CD8-positive, alpha-beta memory T cell (primary cell): ENCODE data around the gene PIK3CB. TPM values are rescaled to one million over a fixed set of nuclear protein-coding genes. Genes with fewer than 3 reads are reported as not detected.
"Not testable (repeated sequence)": the region's sequence is repeated elsewhere in the genome, so short reads cannot be mapped to it uniquely, and the experiment has no call there.

Experiments
- CTCF ChIA-PET: fragments of 350-600 bp; sonication (Branson Sonifier 250); formaldehyde crosslinking; loops from one replicate; lab custom pipeline; 2021; ENCODE audit warnings: antibody characterized with exemption; lab: Charles Lee
- POLR2A ChIA-PET: fragments of 350-600 bp; sonication (Branson Sonifier 250); formaldehyde crosslinking; loops from one replicate; lab custom pipeline; 2021; ENCODE audit warnings: antibody characterized with exemption; lab: Charles Lee
- DNase-seq, 5 donors: peaks; one replicate each; pipeline versions ENCODE4 v3.0.0 to v3.0.0-alpha.2; 2020 to 2022; ENCODE audit warnings: mixed read lengths in 1 of 5
- H3K27ac ChIP-seq: one replicate; pipeline ENCODE4 v1.7.0; 2013; ENCODE audit warnings: low read depth, mild to moderate bottlenecking, low read length, moderate library complexity
- H3K27me3 ChIP-seq: 2 replicates; pipeline ENCODE4 v1.7.0; 2013; ENCODE audit warnings: low read length, mild to moderate bottlenecking; ENCODE audit not compliant: insufficient read depth, poor library complexity, severe bottlenecking
- H3K36me3 ChIP-seq: 2 replicates; pipeline ENCODE4 v1.7.0; 2013; ENCODE audit warnings: mild to moderate bottlenecking, low read length, moderate library complexity; ENCODE audit not compliant: insufficient read depth
- H3K4me1 ChIP-seq: 2 replicates; pipeline ENCODE4 v1.7.0; 2013; ENCODE audit warnings: mild to moderate bottlenecking, low read length, moderate library complexity; ENCODE audit not compliant: insufficient read depth
- H3K4me3 ChIP-seq: 2 replicates; pipeline ENCODE4 v1.7.0; 2013; ENCODE audit warnings: mild to moderate bottlenecking, low read length
- H3K9me3 ChIP-seq: 2 replicates; pipeline ENCODE4 v1.7.0; 2013; ENCODE audit warnings: mild to moderate bottlenecking, low read length
- H3K27ac Mint-ChIP-seq, 8 donors: one replicate each; pipeline ENCODE4 v1.8.0; 2020 to 2021; ENCODE audit warnings: mixed read lengths in 8 of 8, mild to moderate bottlenecking in 6 of 8, inconsistent platforms in 3 of 8, moderate library complexity in 3 of 8
- H3K27me3 Mint-ChIP-seq, 2 donors: one replicate each; pipeline ENCODE4 v1.8.0; 2020 to 2021; ENCODE audit warnings: mixed read lengths in 2 of 2, mild to moderate bottlenecking in 1 of 2, moderate library complexity in 1 of 2
- H3K36me3 Mint-ChIP-seq, 3 donors: one replicate each; pipeline ENCODE4 v1.8.0; 2020 to 2021; ENCODE audit warnings: mixed read lengths in 3 of 3, inconsistent platforms in 1 of 3, mild to moderate bottlenecking in 1 of 3
- H3K4me1 Mint-ChIP-seq, 3 donors: one replicate each; pipeline ENCODE4 v1.8.0; 2020 to 2021; ENCODE audit warnings: mixed read lengths in 3 of 3, inconsistent platforms in 1 of 3, mild to moderate bottlenecking in 1 of 3
- H3K4me3 Mint-ChIP-seq, 7 donors: one replicate each; pipeline ENCODE4 v1.8.0; 2020 to 2021; ENCODE audit warnings: mixed read lengths in 7 of 7, mild to moderate bottlenecking in 6 of 7, moderate library complexity in 4 of 7, inconsistent platforms in 2 of 7
- H3K9me3 Mint-ChIP-seq, 5 donors: one replicate each; pipeline ENCODE4 v1.8.0; 2020 to 2022; ENCODE audit warnings: mixed read lengths in 5 of 5, mild to moderate bottlenecking in 3 of 5, moderate library complexity in 2 of 5, inconsistent platforms in 1 of 5
- polyA plus RNA-seq: library from polyadenylated mRNA; unstranded; fragments of 300-500 nt; fragmentation: Illumina TruSeq; gene quantifications from one replicate; pipeline ENCODE4 v1.2.3, GENCODE V29; 2021
- total RNA-seq, 2 experiments: library from RNA; stranded (reverse); gene quantifications; one replicate each; pipeline ENCODE4 v1.2.3, GENCODE V29; 2021

The PIK3CB gene
- total and polyA plus RNA-seq, 3 experiments from 2014 or later = 17.1 to 17.6 (median 17.3) TPM

DNA sequence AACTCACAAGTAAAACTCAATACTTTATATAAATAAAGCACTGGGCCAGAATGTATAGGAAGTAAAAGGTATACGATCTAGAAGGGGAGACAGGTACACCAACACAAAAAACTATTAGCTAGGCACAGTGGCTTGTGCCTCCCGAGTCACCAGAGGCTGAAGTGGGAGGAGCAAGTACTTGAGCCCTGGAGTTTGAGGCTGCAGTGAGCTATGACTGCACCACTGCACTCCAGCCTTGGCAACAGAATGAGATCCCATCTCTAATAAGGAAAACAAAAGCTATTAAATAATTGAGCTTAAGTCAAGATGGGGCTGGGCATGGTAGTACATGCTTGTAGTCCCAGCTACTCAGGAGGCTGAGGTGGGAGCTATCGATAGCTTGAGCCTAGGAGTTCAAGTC is 17.0 kb downstream of the PIK3CB start:
- H3K27ac ChIP-seq = no peak overlapping the region
- Mint-ChIP-seq H3K4me1 (peaks cover 32 to 56% (median 54%) of the 10 kb centered on the region in 3 donors), H3K4me3 (no peak overlapping the region), H3K27me3 (no peaks in the 10 kb centered on the region), H3K36me3 (peaks cover 0 to 6% (median 3%) of the 10 kb centered on the region in 3 donors), H3K9me3 (peaks cover 0 to 1% (median 0%) of the 10 kb centered on the region in 5 donors), H3K27ac (no peak overlapping the region)
- no peaks in the 10 kb centered on the region for H3K9me3 ChIP-seq
- ChIA-PET CTCF (interaction anchor here (1.3 to 1.4 kb wide), 2 partner anchors 98 to 119 kb away, joined by 3 to 5 read pairs; no protein-coding TSS in a partner anchor), POLR2A (interaction anchor here (0.7 kb wide), 1 partner anchor 14 kb away, joined by 3 read pairs; no protein-coding TSS in a partner anchor)
- no peak overlapping the region for H3K4me3 ChIP-seq
- H3K4me1 ChIP-seq = peaks cover 15% of the 10 kb centered on the region
- no peaks in the 10 kb centered on the region for H3K36me3 ChIP-seq
- no peak for DNase-seq
- no peaks in the 10 kb centered on the region for H3K27me3 ChIP-seq

DNA sequence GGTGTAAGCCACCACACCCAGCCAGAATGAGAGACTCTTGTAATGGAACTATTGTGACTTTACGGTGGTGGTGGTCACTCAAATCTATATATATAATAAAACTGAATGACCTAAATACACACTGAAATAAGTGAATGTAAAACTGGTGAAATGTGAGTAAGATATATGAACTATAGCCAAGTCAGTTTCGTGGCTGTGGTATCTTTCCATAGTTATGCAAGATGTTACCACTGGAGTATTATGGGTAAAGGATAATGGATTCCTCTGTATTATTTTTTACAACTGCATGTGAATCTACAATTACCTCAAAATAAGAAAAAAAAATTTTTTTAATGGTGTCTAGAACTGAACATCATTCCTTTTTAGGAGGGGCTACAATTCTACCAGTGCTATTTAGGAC is 21.9 kb downstream of the PIK3CB start:
- Histone ChIP-seq H3K27me3 (no peaks in the 10 kb centered on the region), H3K4me1 (peaks cover 9% of the 10 kb centered on the region), H3K9me3 (no peaks in the 10 kb centered on the region), H3K27ac (no peak overlapping the region), H3K4me3 (no peak overlapping the region), H3K36me3 (no peaks in the 10 kb centered on the region)
- ChIA-PET POLR2A (no interaction called here), CTCF (interaction anchor here (1.5 kb wide), 1 partner anchor 21 kb away, joined by 3 read pairs; the partner anchor contains the start of gene PIK3CB)
- Mint-ChIP-seq H3K9me3 (no peaks in the 10 kb centered on the region), H3K27ac (no peak overlapping the region), H3K36me3 (peaks cover 0 to 3% (median 3%) of the 10 kb centered on the region in 3 donors), H3K4me3 (no peak overlapping the region), H3K4me1 (peaks cover 30 to 48% (median 42%) of the 10 kb centered on the region in 3 donors), H3K27me3 (no peaks in the 10 kb centered on the region)
- no peak for DNase-seq

DNA sequence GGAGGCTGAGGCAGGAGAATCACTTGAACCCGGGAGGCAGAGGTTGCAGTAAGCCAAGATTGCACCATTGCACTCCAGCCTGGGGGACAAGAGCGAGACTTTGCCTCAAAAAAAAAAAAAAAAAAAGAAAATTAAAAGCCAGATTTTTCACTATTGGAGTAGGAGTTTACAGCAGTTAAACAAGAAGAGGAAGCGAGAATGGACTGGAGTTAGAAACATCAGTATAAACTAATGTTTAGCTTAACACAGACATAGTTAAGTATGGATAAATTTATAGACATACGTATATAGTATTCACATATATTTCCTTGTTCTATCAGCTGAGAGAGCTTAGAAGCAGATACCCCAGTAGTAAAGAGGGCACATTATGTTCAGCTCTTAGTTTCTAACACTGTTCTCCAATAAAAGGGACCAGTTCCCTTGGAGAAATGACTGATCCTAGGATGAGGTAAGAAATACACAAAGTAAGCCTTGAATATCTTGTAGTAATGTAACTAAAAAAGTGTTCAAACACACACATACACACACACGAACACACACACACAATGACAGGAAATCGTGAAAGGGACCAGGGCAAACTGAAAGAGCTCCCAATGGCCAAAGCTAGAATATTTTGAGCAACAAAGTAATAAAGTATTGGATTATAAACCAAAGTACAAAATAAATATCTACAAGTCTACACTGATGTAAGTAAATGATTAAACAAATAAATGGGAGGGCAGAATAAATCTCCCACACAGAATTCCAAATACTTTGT is 25.1 kb downstream of the PIK3CB start:
- Histone ChIP-seq H3K36me3 (peaks cover 5% of the 10 kb centered on the region), H3K9me3 (no peaks in the 10 kb centered on the region), H3K27me3 (no peaks in the 10 kb centered on the region), H3K4me3 (no peak overlapping the region), H3K27ac (no peak overlapping the region), H3K4me1 (no peaks in the 10 kb centered on the region)
- DNase-seq = no peak
- Mint-ChIP-seq H3K9me3 (no peaks in the 10 kb centered on the region), H3K36me3 (peaks cover 0 to 9% (median 3%) of the 10 kb centered on the region in 3 donors), H3K27me3 (no peaks in the 10 kb centered on the region), H3K27ac (peak overlapping the region in 1 of 8 donors; percentile 45), H3K4me1 (peaks cover 22 to 30% (median 26%) of the 10 kb centered on the region in 3 donors), H3K4me3 (no peak overlapping the region)
- ChIA-PET POLR2A (no interaction called here), CTCF (interaction anchor here (0.9 kb wide), 1 partner anchor 106 kb away, joined by 5 read pairs; no protein-coding TSS in a partner anchor)

DNA sequence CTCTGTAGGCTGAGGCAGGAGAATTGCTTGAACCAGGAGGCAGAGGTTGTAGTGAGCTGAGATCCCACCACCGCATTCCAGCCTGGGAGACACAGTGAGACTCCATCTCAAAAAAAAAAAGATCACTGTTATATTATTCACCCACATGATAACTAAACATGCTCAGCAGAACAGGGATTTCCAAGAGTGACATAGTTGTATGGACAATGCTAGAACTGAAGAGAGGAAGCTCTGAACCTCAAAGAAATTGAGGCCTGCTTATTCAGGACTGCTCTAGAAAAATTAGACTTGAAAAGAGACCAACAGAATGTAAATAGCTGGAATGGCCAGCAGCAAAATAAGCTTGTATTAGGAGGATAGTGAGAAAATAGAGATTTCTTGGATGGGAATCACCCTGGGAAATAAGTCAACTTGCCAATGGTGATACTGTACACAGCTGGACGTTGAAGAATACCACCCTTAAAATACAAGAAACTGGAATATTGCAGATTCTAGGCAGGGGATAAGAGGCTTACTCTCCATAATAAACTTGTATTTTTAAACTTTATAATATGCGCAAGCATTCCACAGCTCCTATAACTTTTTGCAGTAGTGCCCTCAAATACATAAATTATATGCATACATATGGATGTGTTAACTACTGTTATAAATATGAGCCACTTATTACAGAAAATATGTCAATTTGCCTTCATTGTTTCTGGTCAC is 28.2 kb downstream of the PIK3CB start:
- POLR2A ChIA-PET = interaction anchor here (0.6 kb wide), 1 partner anchor 46 kb away, joined by 3 read pairs; no protein-coding TSS in a partner anchor

DNA sequence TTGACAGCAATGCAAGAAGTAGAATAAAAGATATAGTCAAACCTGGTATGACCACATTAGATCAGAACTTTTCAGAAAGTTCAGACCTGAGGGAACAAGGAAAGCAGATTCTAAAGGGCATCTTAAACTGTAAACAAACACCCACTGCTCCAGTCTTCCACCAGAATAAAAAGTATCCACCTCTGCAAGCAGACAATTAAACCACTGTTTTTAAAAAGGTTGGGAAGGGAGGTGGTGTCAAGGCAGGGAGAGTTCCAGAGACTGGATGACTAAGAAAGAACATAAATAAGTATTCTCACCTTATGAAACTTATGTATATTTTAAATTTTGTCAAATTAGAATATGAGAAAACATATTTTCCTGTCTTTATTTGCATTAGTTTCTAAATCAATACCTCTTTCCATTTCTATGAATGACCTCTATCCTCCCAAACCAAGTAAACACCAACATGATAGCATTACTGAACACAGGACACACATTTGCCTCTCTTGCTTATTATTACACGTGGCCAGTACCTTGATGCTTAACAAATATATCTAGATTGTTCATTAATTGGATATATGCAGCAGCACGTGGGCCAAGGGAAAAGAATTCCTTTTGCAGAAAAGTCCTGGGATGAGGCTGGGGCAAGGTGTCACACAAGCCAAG is 31.6 kb downstream of the PIK3CB start:
- no peaks in the 10 kb centered on the region for H3K9me3 ChIP-seq
- no peak overlapping the region for H3K27ac ChIP-seq
- POLR2A ChIA-PET = no interaction called here
- Mint-ChIP-seq H3K36me3 (peaks cover 0 to 6% (median 0%) of the 10 kb centered on the region in 3 donors), H3K4me3 (no peak overlapping the region), H3K9me3 (no peaks in the 10 kb centered on the region), H3K4me1 (peaks cover 16 to 41% (median 38%) of the 10 kb centered on the region in 3 donors), H3K27ac (peak overlapping the region in 4 of 8 donors; percentile 18 to 57 (median 36)), H3K27me3 (no peaks in the 10 kb centered on the region)
- DNase-seq = no peak
- H3K36me3 ChIP-seq = peaks cover 5% of the 10 kb centered on the region
- H3K4me3 ChIP-seq = no peak overlapping the region
- H3K4me1 ChIP-seq = peaks cover 6% of the 10 kb centered on the region
- CTCF ChIA-PET = interaction anchor here (0.5 kb wide), 1 partner anchor 31 kb away, joined by 4 read pairs; no protein-coding TSS in a partner anchor
- no peaks in the 10 kb centered on the region for H3K27me3 ChIP-seq

More for the DNA sequence above, 28.2 kb downstream of the PIK3CB start:
- Mint-ChIP-seq H3K27ac (no peak overlapping the region), H3K4me1 (peaks cover 15 to 32% (median 26%) of the 10 kb centered on the region in 3 donors), H3K9me3 (no peaks in the 10 kb centered on the region), H3K4me3 (no peak overlapping the region), H3K36me3 (peaks cover 0 to 7% (median 2%) of the 10 kb centered on the region in 3 donors), H3K27me3 (no peaks in the 10 kb centered on the region)
- DNase-seq = no peak
- Histone ChIP-seq H3K27me3 (no peaks in the 10 kb centered on the region), H3K36me3 (peaks cover 5% of the 10 kb centered on the region), H3K4me3 (no peak overlapping the region), H3K9me3 (no peaks in the 10 kb centered on the region), H3K27ac (no peak overlapping the region), H3K4me1 (peaks cover 6% of the 10 kb centered on the region)
- CTCF ChIA-PET = interaction anchor here (1.2 to 2.2 kb wide), 2 partner anchors 15 to 109 kb away, joined by 4 read pairs; no protein-coding TSS in a partner anchor

DNA sequence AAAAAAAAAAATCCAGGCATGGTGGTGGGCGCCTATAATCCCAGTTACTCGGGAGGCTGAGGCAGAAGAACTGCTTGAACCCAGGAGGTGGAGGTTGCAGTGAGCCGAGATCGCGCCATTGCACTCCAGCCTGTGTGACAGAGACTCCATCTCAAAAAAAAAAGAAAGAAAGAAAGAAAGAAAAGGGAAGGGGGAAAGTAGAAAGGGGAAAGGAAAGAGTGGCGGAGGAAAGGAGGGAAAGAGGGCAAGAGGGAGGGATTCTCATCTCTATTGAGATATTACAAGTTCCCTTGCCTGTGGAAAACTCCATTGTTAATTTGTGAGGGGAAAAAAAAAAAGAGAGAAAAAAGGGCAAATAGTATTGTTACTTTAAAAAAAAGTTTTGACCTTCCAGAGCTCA is 32.5 kb downstream of the PIK3CB start:
- DNase-seq, H3K27me3 ChIP-seq, CTCF ChIA-PET, H3K27me3 Mint-ChIP-seq, H3K36me3 Mint-ChIP-seq, POLR2A ChIA-PET, H3K9me3 ChIP-seq, H3K4me1 ChIP-seq, H3K9me3 Mint-ChIP-seq, H3K27ac ChIP-seq, H3K4me3 Mint-ChIP-seq, H3K4me3 ChIP-seq, H3K36me3 ChIP-seq: not testable (repeated sequence)
- Mint-ChIP-seq H3K27ac (peak overlapping the region in 4 of 8 donors; percentile 40 to 61 (median 48)), H3K4me1 (peaks cover 20 to 46% (median 45%) of the 10 kb centered on the region in 3 donors)

DNA sequence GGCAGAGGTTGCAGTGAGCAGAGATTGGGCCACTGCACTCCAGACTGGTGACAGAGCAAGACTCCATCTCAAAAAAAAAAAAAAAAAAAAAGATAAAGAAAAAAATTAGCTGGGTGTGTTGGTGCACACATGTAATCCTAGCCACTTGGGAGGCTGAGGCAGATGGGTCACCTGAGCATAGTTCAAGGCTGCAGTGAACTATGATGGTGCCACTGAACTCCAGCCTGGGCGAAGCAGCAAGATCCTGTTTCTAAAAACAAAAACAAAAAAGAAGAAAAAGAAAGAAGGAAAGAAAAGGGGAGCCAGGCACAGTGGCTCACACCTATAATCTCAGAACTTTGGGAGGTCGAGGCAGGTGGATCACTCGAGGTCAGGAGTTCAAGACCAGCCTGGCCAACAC is 32.9 kb downstream of the PIK3CB start:
- no peak overlapping the region for H3K27ac ChIP-seq
- no peak overlapping the region for H3K4me3 ChIP-seq
- DNase-seq = no peak
- CTCF ChIA-PET = no interaction called here
- peaks cover 5% of the 10 kb centered on the region for H3K36me3 ChIP-seq
- peaks cover 6% of the 10 kb centered on the region for H3K4me1 ChIP-seq
- peaks cover 0 to 10% (median 0%) of the 10 kb centered on the region in 3 donors for H3K36me3 Mint-ChIP-seq
- H3K27me3 Mint-ChIP-seq = no peaks in the 10 kb centered on the region
- no peaks in the 10 kb centered on the region for H3K9me3 ChIP-seq
- POLR2A ChIA-PET = no interaction called here
- no peaks in the 10 kb centered on the region for H3K27me3 ChIP-seq
- peak overlapping the region in 2 of 8 donors; percentile 58 to 61 for H3K27ac Mint-ChIP-seq
- H3K9me3 Mint-ChIP-seq = no peaks in the 10 kb centered on the region
- peaks cover 21 to 48% (median 48%) of the 10 kb centered on the region in 3 donors for H3K4me1 Mint-ChIP-seq
- H3K4me3 Mint-ChIP-seq = no peak overlapping the region
